T-helper 2 cell (primary cell): ENCODE data around the gene FCRL6.

Experiments used
- DNase-seq, 5 experiments: peaks; one replicate each; pipeline versions ENCODE4 v3.0.0 to v3.0.0-alpha.2; 2012 to 2022
- total RNA-seq, 2 donors: gene quantifications; one replicate each; lab custom pipeline; 2026; lab: John Stamatoyannopoulos, UW

The FCRL6 gene, protein sequence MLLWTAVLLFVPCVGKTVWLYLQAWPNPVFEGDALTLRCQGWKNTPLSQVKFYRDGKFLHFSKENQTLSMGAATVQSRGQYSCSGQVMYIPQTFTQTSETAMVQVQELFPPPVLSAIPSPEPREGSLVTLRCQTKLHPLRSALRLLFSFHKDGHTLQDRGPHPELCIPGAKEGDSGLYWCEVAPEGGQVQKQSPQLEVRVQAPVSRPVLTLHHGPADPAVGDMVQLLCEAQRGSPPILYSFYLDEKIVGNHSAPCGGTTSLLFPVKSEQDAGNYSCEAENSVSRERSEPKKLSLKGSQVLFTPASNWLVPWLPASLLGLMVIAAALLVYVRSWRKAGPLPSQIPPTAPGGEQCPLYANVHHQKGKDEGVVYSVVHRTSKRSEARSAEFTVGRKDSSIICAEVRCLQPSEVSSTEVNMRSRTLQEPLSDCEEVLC
- total RNA-seq: 0 to 0.31 reads per million in 2 donors

DNA sequence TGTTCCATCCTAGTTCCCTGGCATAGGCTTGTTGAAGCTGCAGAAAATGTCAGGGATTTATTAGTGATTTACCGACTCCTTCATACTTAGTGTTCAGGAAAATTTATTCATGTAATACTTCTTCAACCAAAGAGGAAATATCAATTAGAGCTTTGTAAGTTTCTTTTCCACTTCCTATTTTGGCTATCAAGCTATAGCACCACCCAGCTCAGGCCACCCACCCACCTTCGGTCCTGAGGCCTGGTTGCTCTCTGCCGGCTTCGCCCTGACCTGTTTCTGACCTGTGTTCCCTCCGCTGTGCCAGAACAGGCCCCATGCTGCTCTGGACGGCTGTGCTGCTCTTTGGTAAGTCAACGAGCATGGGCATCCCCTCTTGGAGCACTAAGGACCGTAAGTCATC is at the start of gene FCRL6:
Gene FCRL6 (plus strand): TSS at position 250 of the 400 bp plus-strand sequence. CDS start 65 bp downstream, at position 315.
- no peak for DNase-seq

DNA sequence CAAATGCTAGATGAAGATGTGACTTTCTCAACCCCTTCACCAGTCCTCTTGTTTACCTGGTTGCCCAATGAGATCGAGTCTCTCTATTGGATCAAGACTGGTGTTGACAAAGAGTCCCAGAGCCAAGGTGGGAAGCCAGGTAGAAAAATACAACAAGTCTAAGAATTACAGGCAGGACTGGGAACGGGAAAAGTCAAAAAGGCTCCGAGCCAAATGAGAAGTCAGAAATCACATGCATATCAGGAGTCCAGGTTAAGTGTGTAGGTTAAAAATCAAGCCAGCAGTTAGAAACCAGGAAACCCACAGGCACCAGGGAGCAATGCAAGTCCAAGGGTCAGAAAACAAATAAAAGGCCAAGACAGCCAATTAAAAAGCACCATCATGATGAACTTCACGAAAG is 48.8 kb upstream of the FCRL6 start:
- no peak for DNase-seq

DNA sequence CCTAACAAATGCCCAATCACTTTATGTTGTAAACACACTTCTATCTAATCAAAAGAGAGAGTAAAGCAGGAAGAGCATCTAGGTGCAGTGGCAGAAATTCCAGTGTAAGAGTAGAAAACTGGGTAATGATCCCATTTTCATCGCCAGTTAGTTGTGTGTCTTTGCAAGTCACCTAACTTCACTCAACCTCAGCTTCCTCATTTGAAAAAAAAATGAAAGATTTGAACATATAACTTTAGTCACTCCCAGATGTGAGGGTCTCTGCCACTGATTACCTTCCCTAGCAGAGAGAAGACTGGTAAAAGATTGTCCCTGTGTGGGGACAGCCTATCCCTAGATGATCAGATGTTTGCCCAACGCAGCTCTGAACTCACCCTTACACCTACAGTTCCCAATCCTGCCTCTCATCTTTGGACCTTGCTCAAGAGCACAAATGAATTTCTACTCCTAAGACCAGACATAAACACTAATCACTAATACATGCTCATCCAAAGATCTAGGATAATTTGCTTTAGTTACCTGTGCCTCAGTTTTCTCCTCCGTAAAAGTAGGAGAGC is 46.6 kb upstream of the FCRL6 start:
- no peak for DNase-seq

DNA sequence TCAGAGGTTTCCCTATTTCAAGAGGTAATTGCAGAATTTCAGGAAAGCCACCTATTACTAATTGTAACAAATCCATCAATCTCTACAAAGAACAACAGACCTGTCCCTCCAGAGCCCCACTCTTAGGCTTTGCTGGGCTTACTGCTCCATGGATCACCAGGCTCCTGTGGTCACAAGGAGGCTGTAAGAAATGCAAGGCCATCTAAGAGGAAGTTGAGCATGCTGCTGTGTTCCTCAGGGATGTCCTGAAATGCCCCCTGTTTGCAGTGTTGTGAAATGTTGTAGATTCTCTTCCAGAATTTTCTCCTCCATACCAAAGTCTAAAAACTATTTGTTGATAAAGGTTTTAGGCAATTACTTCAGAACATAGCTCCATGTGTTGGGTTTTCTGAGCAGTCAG is 45.8 kb upstream of the FCRL6 start:
- DNase-seq: no peak

DNA sequence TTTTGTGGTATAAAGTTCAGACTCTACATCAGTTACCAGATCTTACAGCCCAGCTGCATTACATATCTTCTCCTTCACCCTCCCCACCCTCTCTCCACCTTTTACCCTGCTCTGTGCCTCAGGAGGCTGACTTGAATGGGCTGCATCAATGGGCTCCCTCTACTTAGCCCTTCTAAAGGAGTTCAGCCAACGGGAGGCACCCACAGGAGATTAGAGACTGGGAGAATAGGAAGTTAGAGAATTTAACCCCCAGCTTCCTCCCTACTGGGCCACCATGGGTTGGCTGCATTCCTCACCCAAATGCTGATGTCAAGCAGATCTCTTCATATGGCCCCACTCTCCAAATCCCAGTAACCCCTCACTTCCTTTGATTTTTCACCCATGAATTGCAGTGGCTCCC is 38.5 kb upstream of the FCRL6 start:
- no peak for DNase-seq

DNA sequence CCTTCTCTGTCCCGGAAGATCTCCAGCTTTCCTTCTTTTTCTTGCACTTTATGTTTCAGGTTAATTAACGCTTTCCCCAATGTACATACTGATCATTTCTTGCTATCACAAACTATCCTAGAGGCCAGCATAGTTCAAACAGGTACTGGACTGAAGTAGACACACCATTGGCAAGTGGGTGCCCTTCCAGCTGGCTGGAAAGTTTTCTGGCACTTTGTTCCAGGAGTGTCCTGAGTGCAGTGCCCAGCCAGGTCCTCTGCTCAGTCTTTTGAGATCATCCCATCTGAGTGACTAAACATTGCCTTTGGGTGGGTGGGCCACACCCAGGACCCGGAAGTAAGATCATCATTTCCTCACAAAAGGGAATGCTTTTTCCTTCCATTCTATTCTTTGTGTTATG is 36.4 kb upstream of the FCRL6 start:
- no peak for DNase-seq

DNA sequence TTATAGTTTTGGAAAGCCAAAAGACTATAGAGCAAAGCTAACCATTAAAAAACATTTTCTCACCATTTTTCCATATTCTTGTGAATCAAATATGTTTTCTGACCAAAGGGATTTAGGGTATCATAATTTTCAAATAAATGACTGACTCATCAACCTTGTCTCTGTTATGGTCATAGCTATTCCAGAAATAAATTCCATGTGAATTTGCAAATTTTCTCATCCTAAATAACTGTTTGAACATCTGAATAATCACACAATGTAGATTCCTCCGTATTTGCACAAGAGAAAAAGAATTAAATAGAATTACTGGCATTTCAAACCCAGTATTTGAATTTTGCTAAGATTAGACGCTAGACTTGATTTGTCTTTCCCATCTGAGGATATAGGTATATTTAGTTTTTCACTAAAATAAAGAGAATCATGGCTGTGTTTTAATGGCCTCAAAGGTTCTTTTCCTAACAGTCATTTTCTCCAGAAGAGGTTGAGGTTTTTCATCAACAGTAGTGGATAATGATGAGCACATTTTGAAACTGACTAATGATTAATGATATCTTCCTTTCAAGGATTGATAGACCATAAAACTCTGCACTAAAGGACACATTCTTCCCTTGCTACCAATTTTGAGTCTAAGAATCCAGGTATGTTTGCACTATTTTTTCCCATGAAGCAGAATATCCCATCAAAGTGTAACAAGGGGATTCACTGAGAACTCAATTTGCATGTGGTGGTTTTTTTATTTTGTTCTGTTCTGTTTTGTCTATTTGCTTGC is 30.8 kb upstream of the FCRL6 start:
- no peak for DNase-seq

DNA sequence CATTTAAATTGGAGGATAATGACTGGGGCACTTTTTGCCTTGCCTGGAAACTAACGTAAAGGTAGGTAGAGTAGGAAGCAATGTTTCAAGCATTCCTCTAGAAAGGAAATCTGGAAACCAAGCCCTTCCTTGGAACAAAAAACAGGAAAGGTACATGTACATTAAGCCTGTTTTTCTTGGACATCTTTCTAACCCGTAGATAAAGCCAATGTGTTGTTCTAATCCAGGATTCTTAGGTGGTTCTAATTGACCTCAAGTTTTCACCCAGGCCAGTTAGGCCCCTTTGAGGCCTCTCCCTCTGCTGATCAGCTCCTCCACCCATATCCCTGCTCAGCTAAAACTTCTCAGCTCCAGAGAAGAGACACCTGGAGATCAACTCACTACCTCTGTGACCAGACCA is 27.7 kb upstream of the FCRL6 start:
- DNase-seq: no peak

DNA sequence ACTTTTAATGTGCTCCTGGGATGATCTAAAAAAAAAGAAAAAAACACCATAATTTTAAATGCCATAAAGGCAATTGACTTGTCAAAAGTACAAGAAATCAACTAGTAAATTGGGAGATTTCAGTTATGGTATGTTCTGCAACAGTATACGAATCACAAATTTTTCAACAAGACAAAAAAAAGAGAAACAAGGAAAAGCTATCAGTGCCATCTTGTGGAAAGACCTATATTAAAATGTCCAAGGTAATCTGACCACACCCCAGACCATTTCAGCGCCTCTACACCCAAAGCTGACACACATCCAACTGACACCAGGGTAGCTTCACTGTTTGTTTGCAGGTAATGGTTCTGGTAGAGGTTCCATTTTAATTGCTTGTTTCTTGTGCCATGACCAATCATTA is 26.4 kb upstream of the FCRL6 start:
- no peak for DNase-seq

DNA sequence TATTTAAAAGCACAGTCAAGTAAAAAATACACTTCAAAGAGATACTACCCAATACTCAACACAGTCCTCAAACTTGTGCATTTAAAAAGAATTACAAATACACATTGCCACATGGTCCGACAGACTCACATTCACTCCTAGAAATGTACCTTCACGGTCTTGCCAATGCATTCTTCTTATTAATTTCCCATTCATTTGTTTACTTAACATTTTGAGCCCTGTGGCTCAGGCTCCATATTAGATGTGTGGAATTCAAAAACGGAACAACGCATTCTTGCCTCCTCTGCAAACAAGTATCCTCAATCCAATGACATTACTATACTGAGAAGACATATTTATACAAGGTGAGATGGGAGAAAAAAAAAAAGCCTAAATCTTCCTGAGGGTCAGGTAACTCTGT is 23.9 kb upstream of the FCRL6 start:
- DNase-seq: no peak

DNA sequence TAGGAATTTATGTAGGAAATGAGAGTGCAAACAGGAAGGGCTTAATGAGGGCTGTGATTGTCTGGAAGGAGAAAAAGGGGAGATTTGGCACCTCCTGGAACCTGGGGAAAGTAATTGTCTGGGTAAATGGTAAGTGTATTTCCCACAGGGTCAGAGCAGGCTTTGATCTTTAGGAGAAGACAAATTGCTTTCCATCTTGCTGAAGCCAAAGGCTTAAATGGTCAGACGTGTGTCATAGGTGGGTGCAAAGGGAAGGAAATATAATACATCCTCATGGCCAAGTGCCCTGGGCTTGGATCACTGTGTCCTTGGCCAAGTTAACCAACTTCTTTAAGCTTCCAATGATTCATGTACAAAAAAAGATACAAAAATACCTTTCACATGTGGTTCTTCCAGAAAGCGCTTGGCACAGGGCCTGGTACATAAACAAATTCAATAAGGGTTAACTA is 22.7 kb upstream of the FCRL6 start:
- DNase-seq: no peak

DNA sequence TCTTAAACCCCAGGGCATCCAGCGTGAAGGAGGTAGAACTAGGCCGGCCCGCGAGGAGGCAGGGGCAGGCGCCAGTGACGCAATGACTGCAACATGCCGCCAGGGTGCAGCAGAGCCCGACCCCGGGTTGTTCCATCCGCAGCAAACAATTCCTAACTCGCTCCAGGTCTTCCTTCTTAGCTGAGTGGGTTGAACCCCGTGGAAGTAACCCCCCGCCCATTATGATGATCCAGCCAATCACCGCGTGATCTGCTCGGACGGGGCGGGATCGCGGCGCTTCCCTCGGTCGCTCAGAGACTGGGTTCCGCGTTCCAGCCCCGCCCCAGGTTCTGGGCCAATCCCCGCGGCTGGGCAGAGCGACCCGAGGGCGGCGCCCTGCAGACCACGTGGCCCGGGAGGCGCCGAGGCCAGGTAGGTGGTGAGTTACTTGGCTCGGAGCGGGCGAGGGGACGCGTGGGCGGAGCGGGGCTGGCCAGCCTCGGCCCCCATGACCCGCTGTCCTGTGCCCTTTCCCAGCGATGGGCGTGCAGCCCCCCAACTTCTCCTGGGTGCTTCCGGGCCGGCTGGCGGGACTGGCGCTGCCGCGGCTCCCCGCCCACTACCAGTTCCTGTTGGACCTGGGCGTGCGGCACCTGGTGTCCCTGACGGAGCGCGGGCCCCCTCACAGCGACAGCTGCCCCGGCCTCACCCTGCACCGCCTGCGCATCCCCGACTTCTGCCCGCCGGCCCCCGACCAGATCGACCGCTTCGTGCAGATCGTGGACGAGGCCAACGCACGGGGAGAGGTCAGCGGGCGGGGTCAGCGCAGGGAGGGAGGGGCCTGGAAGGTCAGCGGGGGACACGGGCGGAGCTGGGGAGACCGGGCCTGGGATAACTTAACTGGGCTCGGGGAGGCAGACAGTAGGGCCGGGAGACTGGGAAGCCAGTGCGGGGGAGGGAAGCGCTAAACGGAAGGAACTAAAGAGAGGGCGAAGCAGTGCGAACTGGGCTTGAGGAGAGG is 21.3 kb upstream of the FCRL6 start, which contains the start of gene DUSP23:
Gene DUSP23 (plus strand): TSS at position 380 of the 1,000 bp plus-strand sequence. CDS start 139 bp downstream, at position 519.
- peak; percentile 92 to 97 (median 94) for DNase-seq

DNA sequence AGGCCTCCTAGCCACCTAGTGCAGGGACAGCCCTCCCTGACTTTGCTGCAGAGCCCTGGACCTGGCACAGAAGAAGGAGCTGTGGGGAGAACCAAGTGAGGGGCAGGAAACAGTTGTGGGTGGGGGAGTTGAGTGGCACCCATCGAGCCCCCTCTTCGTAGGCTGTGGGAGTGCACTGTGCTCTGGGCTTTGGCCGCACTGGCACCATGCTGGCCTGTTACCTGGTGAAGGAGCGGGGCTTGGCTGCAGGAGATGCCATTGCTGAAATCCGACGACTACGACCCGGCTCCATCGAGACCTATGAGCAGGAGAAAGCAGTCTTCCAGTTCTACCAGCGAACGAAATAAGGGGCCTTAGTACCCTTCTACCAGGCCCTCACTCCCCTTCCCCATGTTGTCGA is 20.2 kb upstream of the FCRL6 start:
- no peak for DNase-seq

DNA sequence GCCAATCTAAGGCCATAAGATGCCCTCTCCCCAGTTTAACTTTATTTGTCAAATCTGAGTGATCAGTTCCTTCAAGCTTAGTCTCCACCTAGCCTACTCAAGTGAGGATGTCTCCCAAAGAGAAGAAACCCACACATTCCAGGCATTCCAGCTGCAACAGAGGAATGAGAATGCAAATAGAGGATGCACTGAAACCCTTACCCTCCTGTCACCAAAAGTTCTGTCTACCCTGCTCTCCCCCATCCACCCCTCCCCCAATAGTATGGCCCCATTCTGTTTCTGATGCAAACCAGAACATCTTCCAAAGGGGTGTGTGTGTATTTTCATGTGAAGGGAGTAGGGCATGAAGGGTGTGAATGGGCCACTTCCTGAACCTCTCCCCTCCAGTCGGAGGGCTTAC is 18.4 kb upstream of the FCRL6 start:
- DNase-seq: no peak

DNA sequence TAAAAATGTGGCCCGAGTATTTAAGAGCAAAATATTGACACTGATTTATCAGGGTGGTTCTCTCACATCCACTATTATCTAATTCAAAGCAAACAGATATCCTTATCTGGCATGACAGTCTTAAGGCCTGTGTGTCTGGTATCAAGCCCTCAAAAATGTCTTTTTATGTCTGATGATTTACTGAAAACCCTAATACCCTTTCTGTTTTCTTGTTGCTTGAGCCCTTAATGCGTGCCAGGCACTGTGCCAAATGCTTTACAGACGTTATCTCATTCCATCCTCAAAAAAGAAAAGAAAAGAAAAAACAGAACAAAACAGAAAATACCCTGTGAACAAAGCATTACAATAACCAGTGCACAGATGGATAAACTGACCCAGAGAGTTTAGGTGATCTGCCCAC is 15.7 kb upstream of the FCRL6 start:
- no peak for DNase-seq

DNA sequence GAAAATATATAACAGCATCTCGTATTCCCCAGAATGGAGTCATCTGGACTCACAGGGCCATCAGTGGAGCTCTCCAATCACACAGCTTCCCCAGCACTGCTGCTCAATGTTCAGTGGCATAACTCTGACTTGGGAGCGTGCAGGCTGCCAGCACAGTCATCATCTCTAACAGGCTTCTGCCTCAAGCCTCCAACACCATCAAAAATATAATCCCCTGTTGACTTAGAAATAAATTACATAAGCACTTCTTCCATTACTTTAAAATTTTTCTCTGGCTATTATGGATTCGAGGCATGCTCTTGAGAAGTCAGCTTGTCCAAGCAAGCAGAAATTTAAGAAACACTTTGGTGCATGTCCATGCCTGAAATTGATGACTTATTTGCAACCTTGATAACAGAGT is 15.2 kb upstream of the FCRL6 start:
- DNase-seq: no peak

DNA sequence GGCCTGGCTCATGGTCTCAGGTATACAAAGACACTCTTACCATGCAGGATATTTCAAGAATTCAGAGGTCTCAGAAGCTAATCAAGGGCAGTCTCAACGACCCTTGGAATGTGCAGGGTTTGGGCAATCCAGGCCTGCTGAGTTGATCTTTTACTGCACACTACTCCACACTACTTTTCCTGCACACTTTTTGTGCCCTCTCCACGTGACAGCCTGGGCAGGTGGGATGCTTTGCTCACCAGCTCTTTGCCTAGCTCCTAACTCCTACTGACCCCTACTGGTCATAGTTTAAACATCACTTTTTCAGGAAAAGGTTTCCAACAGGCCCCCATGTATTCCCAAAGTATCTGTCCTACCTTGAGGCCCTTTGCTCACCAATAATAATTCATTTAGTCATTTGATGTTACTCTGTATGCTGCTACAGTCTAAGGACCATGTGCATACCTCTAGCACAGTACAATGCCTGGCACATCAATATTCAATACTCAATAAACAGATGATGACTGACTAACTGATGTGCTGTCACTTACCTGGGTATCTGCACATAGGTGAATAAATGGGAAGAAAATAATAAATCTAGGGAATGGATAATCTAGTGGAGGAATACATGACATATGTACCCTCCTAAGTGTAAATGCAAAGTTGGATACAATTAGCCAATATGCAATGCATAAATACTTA is 11.8 kb upstream of the FCRL6 start:
- DNase-seq: no peak

DNA sequence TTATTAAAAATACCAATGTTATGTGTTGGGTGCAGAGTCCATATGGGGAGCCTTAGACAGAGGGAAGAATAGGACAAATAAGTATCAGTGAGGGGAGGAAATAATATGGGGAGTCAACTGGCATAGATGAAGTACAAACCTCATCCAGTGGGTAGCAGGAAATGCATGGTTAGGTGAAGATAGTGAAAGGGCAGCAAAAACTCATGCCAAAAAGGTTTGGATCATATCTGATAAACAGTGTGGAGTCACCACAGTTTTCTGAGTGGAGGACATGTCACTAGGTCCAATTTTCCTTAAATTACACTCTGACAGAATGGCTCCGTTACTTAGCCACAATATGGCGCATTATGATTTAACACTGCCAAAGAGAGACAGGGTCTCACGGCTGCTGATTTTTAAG is 11.1 kb upstream of the FCRL6 start:
- no peak for DNase-seq

DNA sequence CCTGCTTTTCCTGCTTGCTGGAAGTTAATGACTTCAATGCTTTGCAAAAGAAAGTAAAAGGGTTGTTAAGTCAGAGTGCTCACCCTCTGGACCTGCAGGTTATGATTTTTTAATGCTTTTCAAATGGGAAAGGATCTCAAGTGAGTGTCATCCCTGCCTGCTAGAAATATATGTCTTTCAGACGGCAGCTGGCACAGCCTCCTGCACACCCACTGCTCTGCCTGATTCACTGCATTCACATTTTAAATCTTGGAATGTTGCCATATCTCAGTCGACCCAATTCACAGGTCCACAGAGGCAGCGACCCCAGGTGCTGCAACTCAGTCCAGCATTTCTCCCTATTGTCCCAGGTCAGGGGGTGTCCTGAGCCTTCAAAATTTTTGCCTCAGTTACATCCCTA is 10.7 kb upstream of the FCRL6 start:
- DNase-seq: no peak

DNA sequence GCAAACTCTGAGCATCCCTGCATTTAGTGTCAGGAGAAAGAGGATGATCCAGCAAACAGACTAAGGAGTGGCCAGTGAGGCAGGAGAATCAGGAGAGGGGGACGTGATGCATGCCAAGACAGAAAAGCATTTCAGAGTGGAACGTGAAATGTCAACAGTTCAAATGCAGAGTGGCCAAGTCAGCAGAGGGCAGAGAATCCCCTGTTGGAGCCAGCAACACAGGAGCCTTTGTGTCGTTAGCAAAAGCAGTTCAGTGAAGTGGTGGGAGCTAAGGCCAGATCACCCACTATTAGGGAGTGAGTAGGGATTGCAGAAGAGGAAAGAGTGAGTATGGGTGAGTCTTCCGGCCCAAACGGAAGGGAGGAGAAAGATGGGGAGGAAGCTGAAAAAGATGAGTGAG is 6.6 kb upstream of the FCRL6 start:
- DNase-seq: no peak

DNA sequence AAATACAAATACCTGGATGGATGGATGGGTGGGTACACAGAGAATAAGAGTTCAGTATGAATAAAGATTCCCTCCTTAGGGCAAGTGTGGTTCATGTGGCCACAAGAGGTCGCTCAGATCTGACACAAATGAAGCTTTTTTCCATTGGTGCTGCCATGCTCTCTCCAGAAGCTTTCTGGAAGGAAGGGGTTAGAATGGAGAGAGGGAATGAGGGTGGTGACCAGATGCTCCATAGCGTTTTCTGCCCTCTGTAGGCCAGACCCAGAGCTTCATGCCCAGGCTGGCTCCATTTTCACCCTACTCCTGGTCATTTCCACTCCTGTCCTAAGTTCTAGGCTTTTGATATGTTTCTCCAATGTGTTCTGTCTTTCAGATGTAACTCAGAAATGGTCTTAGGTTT is 3.3 kb upstream of the FCRL6 start:
- DNase-seq: peak in 4 of 5 experiments; percentile 9 to 55 (median 22)
